Body of pancreas (tissue), 4 donors: ENCODE results near the gene REM2. TPM values are rescaled to one million over a fixed set of nuclear protein-coding genes. Genes with fewer than 3 reads are reported as not detected.

Experiments
- ATAC-seq: fragments of 150-250 bp; one replicate; pipeline ENCODE4 v1.9.1; 2016
- DNase-seq, 4 donors: peaks; one replicate each; pipeline ENCODE4 v3.0.0-alpha.2; 2019
- H3K27ac ChIP-seq, 4 donors: fragments of 200-600 bp; sonication (generic); 1 replicate in 3 of 4; 2 replicates in 1 of 4; pipeline versions ENCODE4 v1.5.1 to v1.6.1; 2016 to 2019; ENCODE audit warnings: mild to moderate bottlenecking in 1 of 4, mixed read lengths in 1 of 4, moderate library complexity in 1 of 4
- H3K27me3 ChIP-seq, 2 donors: fragments of 200-600 bp; sonication (generic); one replicate each; pipeline ENCODE4 v1.6.0; 2016; ENCODE audit warnings: mild to moderate bottlenecking in 1 of 2
- H3K36me3 ChIP-seq, 2 donors: fragments of 200-600 bp; sonication (generic); replicated peaks in 1 of 2; 2 replicates each; pipeline ENCODE4 v1.5.1; 2016; ENCODE audit warnings: low read depth in 2 of 2; ENCODE audit not compliant: insufficient read depth in 1 of 2
- H3K4me1 ChIP-seq: fragments of 200-600 bp; sonication (generic); one replicate; pipeline ENCODE4 v1.6.0; 2016
- H3K4me3 ChIP-seq, 2 donors: fragments of 200-600 bp; sonication (generic); 1 replicate in 1 of 2; 2 replicates in 1 of 2; pipeline ENCODE4 v1.5.1; 2016 to 2019
- H3K9me3 ChIP-seq, 3 donors: fragments of 200-600 bp; sonication (generic); 1 replicate in 2 of 3; 2 replicates in 1 of 3; pipeline ENCODE4 v1.5.1; 2016
- CTCF ChIP-seq, 7 experiments: fragments of 450-650 bp in 4 of 7; fragments of 200-600 bp in 3 of 7; sonication (generic) in 3 of 7; IDR thresholded peaks; one replicate each; pipeline ENCODE4 v1.5.1; 2016 to 2019; ENCODE audit warnings: antibody characterized with exemption in 7 of 7
- POLR2A ChIP-seq, 3 donors: fragments of 450-650 bp; IDR thresholded peaks; one replicate each; pipeline ENCODE4 v1.6.1; 2016; ENCODE audit warnings: antibody characterized with exemption in 3 of 3, mild to moderate bottlenecking in 2 of 3
- WGBS, 2 donors: methylation state at CpG; one replicate each; pipeline ENCODE4 v1.1.5; 2017; 5-methylcytosine and 5-hydroxymethylcytosine counted together
- intact Hi-C: fragments of 100-400 bp; cut with DNase I; formaldehyde crosslinking; loops from one replicate; pipeline ENCODE4 v1.15.1; 2023
- total RNA-seq, 2 donors: library from RNA; depleted of rRNA; stranded (reverse); fragments of >200 nt; gene quantifications; one replicate each; pipeline ENCODE4 v1.1.0, GENCODE V29; 2016

Gene REM2
- total RNA-seq, 2 donors from 2014 or later, result not detected

GRCh38 chr14:22925513-22925912 is 42.5 kb downstream of the REM2 start:
- Histone ChIP-seq H3K9me3 (no peaks in the 10 kb centered on the region), H3K4me3 (no peak overlapping the region), H3K36me3 (peaks cover 0 to 30% of the 10 kb centered on the region in 2 donors), H3K27ac (no peak overlapping the region), H3K4me1 (peaks cover 24% of the 10 kb centered on the region), H3K27me3 (no peaks in the 10 kb centered on the region)
- no peak for TF ChIP-seq CTCF (IDR thresholded peaks at IDR 0.05)
- TF ChIP-seq POLR2A (IDR thresholded peaks at IDR 0.05), result no peak
- 92 to 94% methylated on average over 3 to 8 of the region's 8 CpGs for WGBS, 2 donors
- DNase-seq, result no peak
- ATAC-seq, result no peak
- intact Hi-C loops, result no loop called here

DNA sequence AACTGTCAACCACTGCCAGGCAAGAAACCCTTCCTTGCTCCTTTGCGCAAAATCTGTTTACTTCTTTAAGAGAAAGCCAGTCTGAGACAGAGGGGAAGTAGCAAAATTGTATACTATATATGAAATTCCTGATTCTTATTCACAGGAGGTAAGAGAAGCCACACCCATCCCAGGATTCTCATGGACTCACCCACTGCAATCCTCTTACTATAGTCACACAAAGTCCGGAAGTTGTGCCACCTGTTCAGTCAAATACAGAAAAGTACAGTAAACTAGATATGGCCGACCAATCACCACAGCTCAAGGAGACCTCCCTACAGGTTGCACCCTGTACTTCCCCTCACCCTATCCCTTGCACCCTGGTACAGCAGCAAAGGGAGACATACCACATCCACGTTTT is 43.3 kb downstream of the REM2 start:
- ATAC-seq (no peak), DNase-seq (no peak)
- no peak for TF ChIP-seq CTCF (IDR thresholded peaks at IDR 0.05)
- TF ChIP-seq POLR2A (IDR thresholded peaks at IDR 0.05), result no peak
- 68 to 78% methylated on average over 4 of the region's 4 CpGs for WGBS, 2 donors
- Histone ChIP-seq H3K27ac (no peak overlapping the region), H3K27me3 (no peaks in the 10 kb centered on the region), H3K36me3 (peaks cover 0 to 24% of the 10 kb centered on the region in 2 donors), H3K4me3 (no peak overlapping the region), H3K9me3 (no peaks in the 10 kb centered on the region), H3K4me1 (peaks cover 32% of the 10 kb centered on the region)
- intact Hi-C loops, result no loop called here

- DNase-seq (no peak), ATAC-seq (no peak)
- WGBS, 2 donors, result 10 to 16% methylated on average over 12 of the region's 12 CpGs
- Histone ChIP-seq H3K27ac (peak overlapping the region; percentile 83 to 93 (median 86)), H3K4me1 (peaks cover 49% of the 10 kb centered on the region), H3K36me3 (peaks cover 0 to 13% of the 10 kb centered on the region in 2 donors), H3K27me3 (no peaks in the 10 kb centered on the region), H3K9me3 (no peaks in the 10 kb centered on the region), H3K4me3 (peak overlapping the region; percentile 82 to 89)
- TF ChIP-seq CTCF (IDR thresholded peaks at IDR 0.05), result no peak
- TF ChIP-seq POLR2A (IDR thresholded peaks at IDR 0.05), result no peak
- intact Hi-C loops, result no loop called here
Observed at GRCh38 chr14:22928237-22929103, 45.4 kb downstream of the REM2 start.

DNA sequence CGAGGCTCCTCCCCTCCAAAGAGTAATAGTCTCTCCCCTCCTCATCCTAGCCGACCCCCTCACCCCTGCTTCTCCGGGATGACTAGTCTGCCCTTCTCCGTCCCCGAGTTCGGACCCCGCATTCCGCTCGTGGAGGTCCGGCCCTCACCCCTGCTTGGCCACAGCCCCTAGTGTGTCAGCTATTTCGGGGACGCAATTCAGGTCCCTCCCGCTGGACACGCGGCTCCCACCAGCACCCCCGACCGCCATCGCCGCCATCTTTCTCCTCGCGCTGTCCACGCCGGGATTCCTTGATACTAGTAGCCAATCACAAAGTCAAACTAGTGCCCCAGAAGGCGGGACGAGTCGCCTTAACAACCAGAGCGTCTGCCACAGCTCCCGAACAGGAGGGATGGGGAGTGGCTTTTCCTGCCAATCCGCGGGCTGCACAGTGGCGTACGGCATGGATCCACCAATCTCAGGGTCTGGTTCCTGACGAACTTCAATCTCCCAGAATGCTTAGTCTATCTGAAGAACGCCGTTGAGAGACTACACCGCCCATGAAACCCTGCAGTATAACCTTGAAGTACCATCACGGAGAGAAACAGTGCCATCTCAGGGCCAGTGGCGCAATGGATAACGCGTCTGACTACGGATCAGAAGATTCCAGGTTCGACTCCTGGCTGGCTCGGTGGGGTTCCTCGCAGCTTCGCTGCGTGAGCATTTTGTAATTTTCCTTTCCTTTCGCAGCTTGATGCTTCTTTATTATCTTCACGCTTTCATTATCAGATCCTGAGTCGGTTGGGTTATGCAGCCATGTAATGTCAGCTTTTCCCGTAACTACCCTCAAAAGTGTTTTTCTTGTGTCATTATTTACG is 46.3 kb downstream of the REM2 start, which contains the start of gene PRMT5:
Gene PRMT5 (minus strand): TSS at position 273 of the 857 bp plus-strand sequence. CDS start 15 bp downstream, at position 258.
- H3K4me1 ChIP-seq, result peaks cover 53% of the 10 kb centered on the region
- ATAC-seq (peak; percentile 98), DNase-seq (peak; percentile 99 to 100 (median 99))
- WGBS, 2 donors, result 0% methylated on average over 31 to 51 of the region's 51 CpGs
- H3K4me3 ChIP-seq, result peak within 1 kb of the TSS; percentile 82 to 89
- no peaks in the 10 kb centered on the region for H3K27me3 ChIP-seq
- peak within 1 kb of the TSS; percentile 83 to 93 (median 86) for H3K27ac ChIP-seq
- H3K9me3 ChIP-seq, result no peaks in the 10 kb centered on the region
- peaks cover 0 to 5% of the 10 kb centered on the region in 2 donors for H3K36me3 ChIP-seq
- intact Hi-C loops, result no loop called here
- no peak for TF ChIP-seq CTCF (IDR thresholded peaks at IDR 0.05)
- peak; percentile 66 to 95 (median 94) for TF ChIP-seq POLR2A (IDR thresholded peaks at IDR 0.05)
